ENCODE measurements around the gene UGT1A8. TPM values are rescaled to one million over a fixed set of nuclear protein-coding genes. Genes with fewer than 3 reads are reported as not detected.

UGT1A8 gene
- total and polyA plus RNA-seq, 7 donors: 1.8 to 8.8 (median 7.4) TPM; not detected in 4

DNA sequence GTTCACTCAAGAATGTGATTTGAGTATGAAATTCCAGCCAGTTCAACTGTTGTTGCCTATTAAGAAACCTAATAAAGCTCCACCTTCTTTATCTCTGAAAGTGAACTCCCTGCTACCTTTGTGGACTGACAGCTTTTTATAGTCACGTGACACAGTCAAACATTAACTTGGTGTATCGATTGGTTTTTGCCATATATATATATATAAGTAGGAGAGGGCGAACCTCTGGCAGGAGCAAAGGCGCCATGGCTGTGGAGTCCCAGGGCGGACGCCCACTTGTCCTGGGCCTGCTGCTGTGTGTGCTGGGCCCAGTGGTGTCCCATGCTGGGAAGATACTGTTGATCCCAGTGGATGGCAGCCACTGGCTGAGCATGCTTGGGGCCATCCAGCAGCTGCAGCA lies 142.6 kb downstream of the UGT1A8 start, which contains the start of gene UGT1A1:
TSS of gene UGT1A1 (plus strand) at position 228 of the 400 bp plus-strand sequence. CDS start at position 246, 18 bp downstream.
- no peak for DNase-seq
- TF ChIP-seq, protein P1, sequence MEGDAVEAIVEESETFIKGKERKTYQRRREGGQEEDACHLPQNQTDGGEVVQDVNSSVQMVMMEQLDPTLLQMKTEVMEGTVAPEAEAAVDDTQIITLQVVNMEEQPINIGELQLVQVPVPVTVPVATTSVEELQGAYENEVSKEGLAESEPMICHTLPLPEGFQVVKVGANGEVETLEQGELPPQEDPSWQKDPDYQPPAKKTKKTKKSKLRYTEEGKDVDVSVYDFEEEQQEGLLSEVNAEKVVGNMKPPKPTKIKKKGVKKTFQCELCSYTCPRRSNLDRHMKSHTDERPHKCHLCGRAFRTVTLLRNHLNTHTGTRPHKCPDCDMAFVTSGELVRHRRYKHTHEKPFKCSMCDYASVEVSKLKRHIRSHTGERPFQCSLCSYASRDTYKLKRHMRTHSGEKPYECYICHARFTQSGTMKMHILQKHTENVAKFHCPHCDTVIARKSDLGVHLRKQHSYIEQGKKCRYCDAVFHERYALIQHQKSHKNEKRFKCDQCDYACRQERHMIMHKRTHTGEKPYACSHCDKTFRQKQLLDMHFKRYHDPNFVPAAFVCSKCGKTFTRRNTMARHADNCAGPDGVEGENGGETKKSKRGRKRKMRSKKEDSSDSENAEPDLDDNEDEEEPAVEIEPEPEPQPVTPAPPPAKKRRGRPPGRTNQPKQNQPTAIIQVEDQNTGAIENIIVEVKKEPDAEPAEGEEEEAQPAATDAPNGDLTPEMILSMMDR (IDR thresholded peaks at IDR 0.05): no peak
- no peak for TF ChIP-seq POLR2AphosphoS5 (IDR thresholded peaks at IDR 0.05)
- no peak for TF ChIP-seq POLR2A (IDR thresholded peaks at IDR 0.05)
- TF ChIP-seq EP300 (IDR thresholded peaks at IDR 0.05): no peak
- intact Hi-C loops (cut with DNase I): no loop called here

DNA sequence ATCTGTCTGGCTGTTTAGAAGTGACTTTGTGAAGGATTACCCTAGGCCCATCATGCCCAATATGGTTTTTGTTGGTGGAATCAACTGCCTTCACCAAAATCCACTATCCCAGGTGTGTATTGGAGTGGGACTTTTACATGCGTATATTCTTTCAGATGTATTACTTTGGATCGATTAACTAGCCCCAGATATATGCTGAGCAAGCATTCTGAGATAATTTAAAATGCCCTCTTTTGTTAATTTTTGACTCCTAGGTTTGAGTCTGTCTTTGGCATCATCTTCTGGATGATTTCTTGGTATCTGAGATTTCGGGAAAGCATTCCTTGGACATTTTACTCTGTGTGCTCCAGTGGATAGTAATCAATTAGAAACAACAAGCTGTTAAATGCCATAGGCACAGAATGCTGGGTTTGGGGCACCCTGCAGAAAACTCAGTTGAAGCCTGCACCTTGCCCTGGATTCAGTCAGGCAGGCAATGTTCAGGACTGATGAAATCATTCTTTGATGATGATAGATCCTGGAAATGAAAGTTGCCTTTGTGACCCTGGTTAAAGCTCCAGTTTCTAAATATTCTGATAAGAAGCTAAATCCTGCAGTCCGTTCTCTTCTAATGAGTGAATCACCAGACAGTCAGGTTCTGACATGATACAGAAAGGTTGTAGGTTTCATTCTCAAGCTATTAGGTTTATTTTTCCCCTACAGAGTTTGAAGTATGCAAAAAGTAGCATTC lies 143.8 kb downstream of the UGT1A8 start:
- TF ChIP-seq, protein P1 (IDR thresholded peaks at IDR 0.05): no peak
- TF ChIP-seq EP300 (IDR thresholded peaks at IDR 0.05) (no peak), POLR2A (IDR thresholded peaks at IDR 0.05) (no peak), POLR2AphosphoS5 (IDR thresholded peaks at IDR 0.05) (no peak)
- Histone ChIP-seq H3K9me3 (no peaks in the 10 kb centered on the region), H3K27me3 (no peaks in the 10 kb centered on the region), H3K4me1 (no peaks in the 10 kb centered on the region), H3K36me3 (no peaks in the 10 kb centered on the region), H3K27ac (no peak overlapping the region), H3K4me3 (no peak overlapping the region)
- DNase-seq: no peak
- 88 to 91% methylated on average over 4 of the region's 4 CpGs for WGBS, 2 donors
- intact Hi-C loops (cut with DNase I): no loop called here

More for the DNA sequence above, 142.6 kb downstream of the UGT1A8 start, which contains the start of gene UGT1A1:
- Histone ChIP-seq H3K4me3 (no peak within 1 kb of the TSS), H3K36me3 (no peaks in the 10 kb centered on the region), H3K9me3 (no peaks in the 10 kb centered on the region), H3K4me1 (no peaks in the 10 kb centered on the region), H3K27ac (no peak within 1 kb of the TSS), H3K27me3 (no peaks in the 10 kb centered on the region)
- 68 to 88% methylated on average over 6 of the region's 6 CpGs for WGBS, 2 donors

DNA sequence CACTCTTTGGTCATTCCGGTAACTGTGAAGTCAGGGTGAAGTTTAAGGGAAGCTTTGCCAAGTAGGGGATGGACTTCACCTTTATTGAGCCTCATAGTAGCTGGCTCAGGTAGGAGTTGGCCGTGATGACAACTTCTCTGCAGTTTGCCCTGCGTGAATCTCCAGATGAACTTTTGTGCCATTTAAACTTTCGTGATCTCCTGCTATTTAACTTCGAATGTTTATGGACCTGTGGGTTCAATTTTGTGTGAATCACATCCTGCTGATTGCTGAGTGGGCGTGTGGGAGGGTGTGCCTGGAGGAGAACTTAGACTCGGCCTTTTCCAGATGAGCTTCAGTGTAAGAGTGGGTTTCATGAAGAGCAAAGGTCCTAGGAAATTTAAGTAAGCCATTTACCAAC lies 146.8 kb downstream of the UGT1A8 start:
- Histone ChIP-seq H3K36me3 (no peaks in the 10 kb centered on the region), H3K27me3 (no peaks in the 10 kb centered on the region), H3K27ac (no peak overlapping the region), H3K9me3 (no peaks in the 10 kb centered on the region), H3K4me1 (no peaks in the 10 kb centered on the region), H3K4me3 (no peak overlapping the region)
- DNase-seq: no peak
- WGBS, 2 donors: 12 to 58% methylated on average over 7 of the region's 7 CpGs
- intact Hi-C loops (cut with DNase I): no loop called here
- TF ChIP-seq EP300 (IDR thresholded peaks at IDR 0.05) (no peak), POLR2AphosphoS5 (IDR thresholded peaks at IDR 0.05) (no peak), POLR2A (IDR thresholded peaks at IDR 0.05) (no peak)
- TF ChIP-seq, protein P1 (IDR thresholded peaks at IDR 0.05): no peak

DNA sequence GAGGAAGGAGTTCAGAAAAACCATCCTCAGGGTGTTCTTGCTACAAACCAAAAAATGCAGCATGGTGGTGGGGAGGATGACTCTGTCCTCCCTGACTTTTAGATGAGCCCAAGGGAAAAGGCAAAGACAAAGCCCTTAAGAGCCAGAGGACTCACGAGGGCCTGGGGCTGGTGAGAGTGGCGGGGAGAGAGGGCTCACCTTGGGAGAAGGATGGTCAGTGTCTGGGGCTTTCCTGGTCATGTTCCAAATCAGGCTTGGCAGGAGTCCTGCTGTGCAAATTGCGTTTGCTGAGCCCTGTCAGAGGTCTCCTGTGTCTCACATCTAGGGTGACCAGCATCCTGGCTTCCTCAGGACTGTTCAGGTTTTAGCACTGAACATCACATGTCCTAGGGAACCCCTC lies 147.3 kb downstream of the UGT1A8 start:
- Histone ChIP-seq H3K27ac (no peak overlapping the region), H3K9me3 (no peaks in the 10 kb centered on the region), H3K36me3 (no peaks in the 10 kb centered on the region), H3K4me1 (no peaks in the 10 kb centered on the region), H3K27me3 (no peaks in the 10 kb centered on the region), H3K4me3 (no peak overlapping the region)
- DNase-seq: no peak
- TF ChIP-seq EP300 (IDR thresholded peaks at IDR 0.05): no peak
- no peak for TF ChIP-seq POLR2AphosphoS5 (IDR thresholded peaks at IDR 0.05)
- no peak for TF ChIP-seq POLR2A (IDR thresholded peaks at IDR 0.05)
- TF ChIP-seq, protein P1 (IDR thresholded peaks at IDR 0.05): no peak
- intact Hi-C loops (cut with DNase I): no loop called here
- WGBS, 2 donors: 69 to 74% methylated on average over 3 of the region's 3 CpGs

Data from sigmoid colon (tissue), 7 donors.